Left colon (tissue), 2 donors: ENCODE results near the gene GLTPD2. TPM values are rescaled to one million over a fixed set of nuclear protein-coding genes. Genes with fewer than 3 reads are reported as not detected.

Source experiments
- ATAC-seq: fragments of 200-7000 bp; cut with Tn5 transposase; one replicate; pipeline ENCODE4 v1.9.1; 2020; ENCODE audit warnings: mild to moderate bottlenecking, moderate library complexity
- DNase-seq, 2 donors: peaks; one replicate each; pipeline ENCODE4 v3.0.0-alpha.2; 2020
- intact Hi-C, 2 donors: fragments of 100-400 bp; cut with DNase I in 1 of 2; cut with micrococcal nuclease in 1 of 2; formaldehyde crosslinking; loops; one replicate each; pipeline versions ENCODE4 v1.11.2 to v1.14.0; 2022; cut with DNase I, micrococcal nuclease
- long read RNA-seq: library from polyadenylated mRNA; unstranded; transcript quantifications from one replicate; pipeline ENCODE4 v2.0.0, GENCODE V29; 2021
- total RNA-seq, 2 donors: library from RNA; stranded (reverse); fragmentation: NEBNext Ultra II Directional; extraction: Animal tissue kit (Norgen Biotek cat#: 25700); gene quantifications; one replicate each; pipeline ENCODE4 v1.2.1, GENCODE V29; 2021
- donor health status: DM: no; HTN: no; CAD: no.
- donor health status: DM: yes; HTN: yes; CAD: no.

GLTPD2 gene
- total RNA-seq, result under 1 TPM; 0.49 to 0.61 TPM
- long read RNA-seq, partial matches to known transcripts, result 0 of 1 reads
- long read RNA-seq, other reads (novel, unspliced or antisense), result 1 of 1 reads

DNA sequence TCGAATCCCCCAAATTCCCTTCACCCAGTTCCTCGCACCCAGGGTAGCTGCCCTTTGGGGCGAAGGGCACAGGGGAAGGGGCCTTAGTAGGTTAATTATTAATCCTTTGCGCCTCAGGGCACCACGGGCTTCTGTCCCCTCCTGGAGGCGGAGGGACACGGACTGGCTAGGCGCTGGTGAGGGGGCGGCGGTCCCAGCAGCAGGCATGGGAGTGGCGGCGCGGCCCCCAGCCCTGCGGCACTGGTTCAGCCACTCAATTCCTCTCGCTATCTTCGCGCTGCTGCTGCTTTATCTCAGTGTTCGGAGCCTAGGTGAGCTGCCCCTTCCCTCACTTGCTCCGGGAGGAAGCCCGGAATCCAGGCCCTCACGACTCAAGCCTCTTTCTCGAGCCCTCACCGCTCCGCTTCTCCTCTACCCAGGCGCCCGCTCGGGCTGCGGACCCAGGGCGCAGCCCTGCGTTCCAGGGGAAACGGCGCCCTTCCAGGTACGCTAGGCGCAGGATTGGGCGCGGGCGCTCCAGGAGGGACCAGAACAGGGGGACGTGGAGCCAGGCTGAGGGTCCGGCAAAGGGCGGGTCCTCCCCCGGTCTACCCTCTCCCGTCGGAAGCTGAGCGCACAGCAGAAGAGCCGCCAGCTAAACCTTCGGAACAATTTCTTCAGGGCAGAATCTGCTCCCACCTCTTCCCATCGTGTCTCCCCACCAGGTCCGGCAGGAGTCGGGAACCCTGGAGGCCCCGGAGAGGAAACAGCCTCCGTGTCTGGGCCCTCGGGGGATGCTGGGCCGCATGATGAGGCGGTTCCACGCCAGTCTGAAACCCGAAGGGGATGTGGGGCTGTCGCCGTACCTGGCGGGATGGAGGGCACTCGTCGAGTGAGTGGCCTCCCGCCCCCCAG lies at the start of gene GLTPD2:
Gene GLTPD2, plus strand, starts transcription at position 158 of the 894 bp plus-strand sequence. Its CDS starts 48 bp downstream, at position 206.
- intact Hi-C loops, result loop anchor here (5.0 to 10.0 kb wide), 3 partner anchors 54 to 98 kb away; partner anchors contain the start of genes CXCL16 (in 1 of the 2), MED11 (in 1 of the 2) and ZMYND15 (in 1 of the 2)
- ATAC-seq (peak; percentile 24), DNase-seq (peak in 1 of 2 donors; percentile 33)

GRCh38 chr17:4739122-4740024 lies 49.4 kb upstream of the GLTPD2 start, which contains the start of the genes CXCL16 and ZMYND15:
TSS of gene CXCL16 (minus strand) at chr17:4739928. CDS start at chr17:4739339, 589 bp downstream.
TSS of gene ZMYND15 (plus strand) at chr17:4739833. CDS start at chr17:4740549, 716 bp downstream.
- peak; percentile 77 for ATAC-seq
- intact Hi-C loops, result loop anchor here in 1 of 2 donors (10.0 kb wide), 1 partner anchor 45 kb away; the partner anchor contains the start of genes GLTPD2 and VMO1
- DNase-seq, result peak; percentile 71 to 80

DNA sequence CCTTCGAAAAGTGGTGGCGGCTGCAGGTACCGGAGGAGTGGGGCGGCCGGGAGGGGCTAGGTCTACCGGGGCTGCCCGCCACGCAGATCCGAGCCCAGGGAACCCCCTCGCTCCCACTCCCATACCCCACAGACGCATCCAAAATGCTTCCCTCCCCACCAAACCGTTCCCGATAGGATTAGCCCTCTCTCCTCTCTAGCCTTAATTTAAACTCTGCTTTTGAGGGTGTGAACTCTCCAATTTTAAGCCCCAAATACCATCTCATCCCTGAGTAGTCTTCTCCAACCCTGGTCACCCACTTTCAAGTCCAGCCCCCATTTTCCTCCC lies 48.8 kb upstream of the GLTPD2 start:
- intact Hi-C loops, result no loop called here
- ATAC-seq, result no peak
- no peak for DNase-seq

DNA sequence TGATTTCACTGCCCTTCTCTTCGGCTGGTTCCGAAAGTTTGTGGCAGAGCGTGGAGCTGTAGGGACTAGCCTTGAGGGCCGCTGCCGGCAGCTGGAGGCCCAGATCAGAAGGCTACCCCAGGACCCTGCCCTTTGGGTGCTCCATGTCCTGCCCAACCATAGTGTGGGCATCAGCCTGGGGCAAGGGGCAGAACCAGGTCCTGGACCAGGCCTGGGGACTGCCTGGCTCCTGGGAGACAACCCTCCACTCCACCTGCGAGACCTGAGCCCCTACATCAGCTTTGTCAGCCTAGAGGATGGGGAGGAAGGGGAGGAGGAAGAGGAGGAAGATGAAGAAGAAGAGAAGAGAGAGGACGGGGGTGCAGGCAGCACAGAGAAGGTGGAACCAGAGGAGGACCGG lies 48.2 kb upstream of the GLTPD2 start:
- DNase-seq (no peak), ATAC-seq (no peak)
- intact Hi-C loops, result no loop called here

DNA sequence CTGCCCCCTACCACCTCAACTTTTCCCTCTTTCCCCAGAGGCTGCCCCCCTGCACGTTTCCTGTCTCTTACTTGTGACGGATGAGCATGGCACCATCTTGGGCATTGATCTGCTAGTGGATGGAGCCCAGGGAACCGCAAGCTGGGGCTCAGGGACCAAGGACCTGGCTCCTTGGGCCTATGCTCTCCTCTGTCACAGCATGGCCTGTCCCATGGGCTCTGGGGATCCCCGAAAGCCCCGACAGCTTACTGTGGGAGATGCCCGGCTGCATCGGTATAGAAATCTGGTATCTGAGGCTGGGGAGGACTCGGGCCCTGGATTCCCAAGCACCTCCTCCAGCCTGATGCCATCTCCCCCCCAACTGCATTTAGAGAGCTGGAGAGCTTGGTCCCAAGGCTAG lies 47.2 kb upstream of the GLTPD2 start:
- no peak for ATAC-seq
- DNase-seq, result no peak
- intact Hi-C loops, result no loop called here

DNA sequence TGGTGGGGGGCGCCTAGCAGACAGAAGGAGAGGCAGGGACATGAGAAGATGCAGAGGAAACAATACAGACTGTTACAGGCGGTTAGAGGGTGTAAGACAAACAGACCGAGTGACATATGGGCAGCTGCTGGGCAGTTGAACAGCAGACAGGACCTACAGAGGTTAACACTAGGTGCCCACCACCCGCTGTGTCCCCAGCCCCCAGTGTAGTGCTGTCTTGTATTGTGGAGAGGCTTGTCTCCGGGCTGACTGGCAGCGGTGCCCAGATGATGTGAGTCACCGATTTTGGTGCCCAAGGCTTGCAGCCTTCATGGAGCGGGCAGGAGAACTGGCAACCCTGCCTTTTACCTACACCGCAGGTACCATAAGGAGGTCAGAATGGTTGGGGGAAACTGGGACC lies 46.6 kb upstream of the GLTPD2 start:
- ATAC-seq, result no peak
- intact Hi-C loops, result no loop called here
- DNase-seq, result no peak

GRCh38 chr17:4742629-4743028 lies 46.1 kb upstream of the GLTPD2 start:
- DNase-seq (no peak), ATAC-seq (peak; percentile 10)
- intact Hi-C loops, result no loop called here

- intact Hi-C loops, result no loop called here
- ATAC-seq, result no peak
- DNase-seq, result no peak
These were observed 45.5 kb upstream of the GLTPD2 start for GRCh38 chr17:4743216-4743615.

DNA sequence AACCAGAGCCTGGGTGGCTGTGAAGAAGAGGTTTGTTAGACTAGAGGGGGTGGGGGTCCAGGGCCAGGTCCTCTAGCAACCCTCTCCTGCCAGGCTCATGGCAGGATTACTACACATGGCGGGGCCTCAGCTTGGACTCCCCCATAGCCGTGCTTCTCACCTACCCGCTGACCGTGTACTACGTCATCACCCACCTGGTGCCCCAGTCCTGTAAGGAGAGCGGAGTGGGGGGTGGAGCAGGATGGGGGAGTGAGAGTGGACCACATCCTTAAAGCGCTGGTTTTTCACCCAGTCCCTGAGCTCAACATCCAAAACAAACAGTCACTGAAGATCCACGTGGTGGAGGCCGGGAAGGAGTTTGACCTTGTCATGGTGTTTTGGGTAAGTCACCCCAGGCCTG lies 44.9 kb upstream of the GLTPD2 start:
- no peak for ATAC-seq
- intact Hi-C loops, result no loop called here
- no peak for DNase-seq

DNA sequence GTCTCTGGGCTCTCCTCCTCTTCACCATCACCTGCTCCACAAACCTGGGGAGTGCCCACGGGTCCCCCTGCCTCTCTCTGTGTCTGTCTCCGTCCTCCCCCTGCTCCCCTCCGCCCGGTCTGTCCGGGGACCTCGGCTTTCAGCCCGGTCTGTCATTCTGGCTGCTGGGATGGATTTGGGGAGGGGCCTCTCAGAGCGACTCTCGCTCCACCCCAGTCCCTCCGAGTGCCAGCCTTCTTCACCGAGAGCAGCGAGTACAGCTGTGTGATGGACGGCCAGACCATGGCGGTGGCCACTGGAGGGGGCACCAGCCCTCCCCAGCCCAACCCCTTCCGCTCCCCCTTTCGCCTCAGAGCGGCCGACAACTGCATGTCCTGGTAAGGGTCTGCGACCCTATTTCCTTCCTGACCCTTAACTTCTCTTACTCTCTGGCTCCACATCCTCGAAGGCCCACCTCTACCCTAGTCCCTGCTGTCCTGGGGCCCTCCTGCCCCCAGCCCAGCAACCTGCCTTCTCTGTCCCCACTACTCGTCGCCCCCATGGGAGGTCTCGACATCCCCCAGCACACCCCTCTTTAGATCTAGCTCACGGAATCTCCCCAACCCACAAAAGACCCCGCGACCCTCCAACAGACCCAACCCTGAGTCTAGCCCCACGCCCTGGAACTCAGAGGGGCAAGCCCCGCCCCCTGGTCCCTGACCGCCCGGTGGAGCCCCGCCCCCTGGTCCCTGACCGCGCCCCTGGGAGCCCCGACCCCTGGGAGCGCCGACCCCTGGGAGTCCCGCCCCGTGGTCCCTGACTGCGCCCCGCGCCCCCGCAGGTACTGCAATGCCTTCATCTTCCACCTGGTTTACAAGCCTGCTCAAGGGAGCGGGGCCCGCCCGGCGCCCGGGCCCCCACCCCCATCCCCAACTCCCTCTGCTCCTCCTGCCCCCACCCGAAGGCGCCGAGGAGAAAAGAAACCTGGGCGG lies 43.5 kb upstream of the GLTPD2 start:
- intact Hi-C loops, result no loop called here
- DNase-seq, result no peak
- no peak for ATAC-seq

- ATAC-seq (no peak), DNase-seq (no peak)
These were observed 40.9 kb upstream of the GLTPD2 start for GRCh38 chr17:4747847-4748246.

DNA sequence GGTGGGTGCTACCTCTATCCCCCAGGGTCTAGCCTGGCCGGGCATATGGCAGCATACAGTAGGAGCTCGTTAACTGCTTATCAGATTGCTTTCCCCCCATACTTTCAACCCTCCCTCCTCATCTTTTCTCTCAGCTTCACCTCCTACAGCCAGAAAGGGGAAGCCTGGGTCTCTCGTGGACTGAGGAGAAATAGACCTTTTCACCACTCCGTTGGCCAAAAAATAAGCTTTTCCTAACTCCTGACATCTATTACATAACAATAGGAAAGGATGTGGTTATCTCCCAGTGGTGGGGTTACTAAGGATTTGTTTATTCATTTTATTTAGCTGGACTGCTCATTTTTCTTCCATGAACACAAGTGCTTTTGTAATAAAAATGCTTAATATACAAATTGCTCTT lies 40.1 kb upstream of the GLTPD2 start:
- ATAC-seq (no peak), DNase-seq (no peak)
- intact Hi-C loops, result no loop called here

More at GRCh38 chr17:4747847-4748246, 40.9 kb upstream of the GLTPD2 start:
- intact Hi-C loops, result no loop called here

- DNase-seq (no peak), ATAC-seq (no peak)
- intact Hi-C loops, result no loop called here
These were observed 38.2 kb upstream of the GLTPD2 start for GRCh38 chr17:4750606-4751005.

- ATAC-seq (no peak), DNase-seq (no peak)
- intact Hi-C loops, result no loop called here
These were observed 36.8 kb upstream of the GLTPD2 start for GRCh38 chr17:4751932-4752331.

DNA sequence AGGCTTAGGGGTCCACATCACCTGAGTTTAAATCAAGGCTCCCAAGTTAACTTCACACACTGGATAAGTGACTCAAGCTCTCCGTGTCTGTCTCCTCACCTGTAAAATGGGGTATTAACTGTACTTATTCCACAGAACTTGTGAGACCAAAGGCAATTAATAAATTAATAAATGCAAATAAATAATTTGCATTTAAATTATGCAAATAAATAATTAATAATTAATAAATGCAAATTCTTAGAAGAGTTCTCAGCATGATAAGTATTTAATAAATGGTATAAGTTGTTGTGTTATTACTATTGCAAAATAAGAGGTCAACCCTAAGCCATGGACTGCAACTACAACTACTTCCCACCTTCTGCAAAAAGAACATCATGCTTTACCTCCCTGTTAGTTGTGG lies 35.4 kb upstream of the GLTPD2 start:
- intact Hi-C loops, result no loop called here
- DNase-seq (no peak), ATAC-seq (no peak)

DNA sequence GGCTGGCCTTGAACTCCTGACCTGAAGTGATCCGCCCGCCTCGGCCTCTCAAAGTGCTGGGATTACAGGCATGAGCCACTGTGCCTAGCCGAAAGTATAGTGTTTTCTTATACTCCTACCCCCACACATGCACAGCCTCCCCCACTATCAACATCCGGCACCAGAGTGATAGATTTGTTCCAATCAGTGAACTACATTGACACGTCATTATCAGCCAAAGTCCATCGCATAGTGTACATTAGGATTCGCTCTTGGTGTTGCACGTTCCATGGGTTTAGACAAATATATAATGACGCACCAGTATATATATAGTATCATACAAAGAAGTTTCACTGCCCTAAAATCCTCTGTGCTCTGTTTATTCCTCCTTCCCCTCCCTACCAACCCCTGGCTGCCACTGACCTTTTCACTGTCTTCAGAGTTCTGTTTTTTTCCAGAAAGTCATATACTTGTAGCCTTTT lies 29.0 kb upstream of the GLTPD2 start:
- intact Hi-C loops, result no loop called here
- ATAC-seq (peak; percentile 82), DNase-seq (no peak)

GRCh38 chr17:4764595-4764994 lies 24.2 kb upstream of the GLTPD2 start:
- DNase-seq (no peak), ATAC-seq (no peak)
- intact Hi-C loops, result no loop called here

DNA sequence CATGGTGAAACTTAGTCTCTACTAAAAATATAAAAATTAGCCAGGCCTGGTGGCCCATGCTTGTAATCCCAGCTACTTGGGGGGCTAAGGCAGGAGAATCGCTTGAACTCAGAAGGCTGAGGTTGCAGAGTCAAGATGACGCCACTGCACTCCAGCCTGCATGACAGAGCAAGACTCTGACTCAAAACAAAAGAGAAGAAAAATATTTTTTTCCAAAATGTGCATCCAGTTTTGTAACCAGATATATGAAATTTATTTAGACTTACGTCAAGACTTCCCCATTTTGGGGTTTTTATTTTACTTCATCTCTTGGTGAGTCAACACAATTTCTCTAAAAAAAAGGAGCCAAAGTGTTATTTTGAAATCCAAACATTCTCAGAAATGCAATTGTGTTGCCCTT lies 22.6 kb upstream of the GLTPD2 start:
- intact Hi-C loops, result no loop called here
- DNase-seq (no peak), ATAC-seq (no peak)
